H1 (cell line): ENCODE results near the gene RASD1. TPM values are rescaled to one million over a fixed set of nuclear protein-coding genes. Genes with fewer than 3 reads are reported as not detected.

Source experiments
- CTCF ChIA-PET: fragments of 300-600 bp; sonication (Branson Sonifier 250); formaldehyde crosslinking; loops from one replicate; lab custom pipeline; 2021; ENCODE audit not compliant: partially characterized antibody; lab: Charles Lee
- POLR2A ChIA-PET: fragments of 300-600 bp; sonication (Branson Sonifier 250); formaldehyde crosslinking; loops from one replicate; lab custom pipeline; 2021; ENCODE audit warnings: inconsistent platforms; ENCODE audit not compliant: partially characterized antibody; lab: Charles Lee
- DNase-seq, 2 experiments: peaks; one replicate each; pipeline versions ENCODE4 v3.0.0 to v3.0.0-alpha.2; 2010 to 2022; ENCODE audit warnings: low spot score in 2 of 2, low read depth in 1 of 2, mixed read lengths in 1 of 2
- FAIRE-seq: peaks from 2 replicates; lab custom pipeline; 2011; peaks lifted over from hg19 to GRCh38; lab: Jason Lieb, UNC
- H2AFZ ChIP-seq: 2 replicates; pipeline ENCODE4 v1.8.1; 2012; ENCODE audit warnings: low read length, inconsistent platforms
- H2AK5ac ChIP-seq: 2 replicates; pipeline ENCODE4 v1.6.1; 2013; ENCODE audit warnings: low read depth, low read length
- H2BK120ac ChIP-seq: replicated peaks from 2 replicates; pipeline ENCODE3; 2013; ENCODE audit warnings: low read depth, low read length, inconsistent platforms
- H2BK12ac ChIP-seq: 2 replicates; pipeline ENCODE4 v1.6.1; 2013; ENCODE audit warnings: low read depth, low read length
- H2BK15ac ChIP-seq: 2 replicates; pipeline ENCODE4 v1.6.1; 2013; ENCODE audit warnings: low read length
- H2BK20ac ChIP-seq: 2 replicates; pipeline ENCODE4 v1.6.1; 2013; ENCODE audit warnings: low read length
- H2BK5ac ChIP-seq: 2 replicates; pipeline ENCODE4 v1.6.1; 2013; ENCODE audit warnings: low read depth, low read length
- H3K14ac ChIP-seq: 2 replicates; pipeline ENCODE4 v1.6.1; 2013; ENCODE audit warnings: inconsistent platforms; ENCODE audit not compliant: insufficient read length
- H3K18ac ChIP-seq: 2 replicates; pipeline ENCODE4 v1.6.1; 2013; ENCODE audit warnings: low read length; ENCODE audit errors: extremely low read depth
- H3K23ac ChIP-seq: 2 replicates; pipeline ENCODE4 v1.6.1; 2013; ENCODE audit warnings: inconsistent platforms; ENCODE audit not compliant: insufficient read length
- H3K23me2 ChIP-seq: 2 replicates; pipeline ENCODE4 v1.6.1; 2013; ENCODE audit warnings: low read depth, low read length
- H3K27ac ChIP-seq: 2 replicates; pipeline ENCODE4 v1.6.1; 2011; ENCODE audit warnings: low read depth, low read length, inconsistent platforms
- H3K27me3 ChIP-seq, 4 experiments: replicated peaks in 1 of 4; 1 replicate in 1 of 4; 2 replicates in 3 of 4; pipeline versions ENCODE4 v1.6.1 to v1.8.1; 2011 to 2013; ENCODE audit warnings: low read length in 3 of 4, mild to moderate bottlenecking in 3 of 4, inconsistent platforms in 2 of 4, mixed read lengths in 2 of 4, moderate library complexity in 1 of 4; ENCODE audit not compliant: control insufficient read depth in 3 of 4, insufficient read depth in 3 of 4; ENCODE audit errors: extremely low read depth in 1 of 4
- H3K36me3 ChIP-seq, 4 experiments: 2 replicates each; pipeline versions ENCODE4 v1.6.1 to v1.8.1; 2011 to 2013; ENCODE audit warnings: mild to moderate bottlenecking in 4 of 4, low read length in 3 of 4, moderate library complexity in 2 of 4, control low read depth in 1 of 4, inconsistent platforms in 1 of 4; ENCODE audit not compliant: insufficient read depth in 4 of 4, control insufficient read depth in 2 of 4
- H3K4ac ChIP-seq: replicated peaks from 2 replicates; pipeline ENCODE3; 2013; ENCODE audit warnings: low read length, low read depth, mixed read lengths, inconsistent platforms; ENCODE audit not compliant: insufficient read length
- H3K4me1 ChIP-seq, 4 experiments: replicated peaks in 1 of 4; 1 replicate in 1 of 4; 2 replicates in 3 of 4; pipeline versions ENCODE4 v1.6.1 to v1.8.1; 2011 to 2013; ENCODE audit warnings: low read length in 3 of 4, inconsistent platforms in 2 of 4, mixed read lengths in 1 of 4; ENCODE audit not compliant: insufficient read depth in 4 of 4, control insufficient read depth in 3 of 4
- H3K4me2 ChIP-seq, 2 experiments: 2 replicates each; pipeline versions ENCODE4 v1.6.1 to v1.8.1; 2011 to 2013; ENCODE audit warnings: low read depth in 2 of 2, low read length in 2 of 2, control low read depth in 1 of 2, inconsistent platforms in 1 of 2, mild to moderate bottlenecking in 1 of 2; ENCODE audit not compliant: insufficient read depth in 1 of 2
- H3K4me3 ChIP-seq, 4 experiments: fragments of 200-600, 300-600 bp in 1 of 4; sonication (generic), shearing (Covaris generic), sonication (Bioruptor Twin) in 1 of 4; 2 replicates each; pipeline versions ENCODE4 v1.5.1 to v1.8.1; 2011 to 2016; ENCODE audit warnings: low read length in 4 of 4, low read depth in 3 of 4, control low read depth in 2 of 4, inconsistent platforms in 2 of 4, mild to moderate bottlenecking in 2 of 4, mixed read lengths in 1 of 4, moderate library complexity in 1 of 4; ENCODE audit not compliant: insufficient read depth in 2 of 4; ENCODE audit errors: extremely low read depth in 1 of 4
- H3K56ac ChIP-seq: replicated peaks from 2 replicates; pipeline ENCODE3; 2013; ENCODE audit warnings: low read depth, mild to moderate bottlenecking, mixed read lengths, low read length, inconsistent platforms; ENCODE audit not compliant: insufficient read length
- H3K79me1 ChIP-seq: 2 replicates; pipeline ENCODE4 v1.6.1; 2013; ENCODE audit warnings: low read depth, low read length, control low read depth
- H3K79me2 ChIP-seq, 2 experiments: 2 replicates each; pipeline versions ENCODE4 v1.6.1 to v1.8.1; 2012 to 2013; ENCODE audit warnings: low read length in 2 of 2, mild to moderate bottlenecking in 2 of 2, inconsistent platforms in 1 of 2; ENCODE audit not compliant: insufficient read depth in 2 of 2, control insufficient read depth in 1 of 2
- H3K9ac ChIP-seq, 4 experiments: replicated peaks in 1 of 4; 1 replicate in 1 of 4; 2 replicates in 3 of 4; pipeline versions ENCODE4 v1.6.1 to v1.8.1; 2011 to 2013; ENCODE audit warnings: low read depth in 3 of 4, low read length in 3 of 4, control low read depth in 2 of 4, mild to moderate bottlenecking in 2 of 4, moderate library complexity in 2 of 4, inconsistent platforms in 1 of 4; ENCODE audit errors: extremely low read depth in 1 of 4
- H3K9me3 ChIP-seq, 2 experiments: 2 replicates each; pipeline versions ENCODE4 v1.6.1 to v1.8.1; 2012 to 2013; ENCODE audit warnings: mild to moderate bottlenecking in 2 of 2, moderate library complexity in 2 of 2, control low read depth in 1 of 2, inconsistent platforms in 1 of 2, low read depth in 1 of 2, low read length in 1 of 2, mixed read lengths in 1 of 2; ENCODE audit not compliant: insufficient read depth in 2 of 2
- H4K20me1 ChIP-seq, 2 experiments: replicated peaks in 1 of 2; 2 replicates each; pipeline versions ENCODE3 to v1.8.1; 2011 to 2013; ENCODE audit warnings: inconsistent platforms in 2 of 2, low read length in 2 of 2, mild to moderate bottlenecking in 1 of 2; ENCODE audit not compliant: insufficient read depth in 2 of 2, control insufficient read depth in 1 of 2
- H4K5ac ChIP-seq: 2 replicates; pipeline ENCODE4 v1.6.1; 2013; ENCODE audit warnings: low read length, low read depth, mixed read lengths, inconsistent platforms; ENCODE audit not compliant: insufficient read length
- H4K8ac ChIP-seq: 2 replicates; pipeline ENCODE4 v1.8.0; 2013; ENCODE audit warnings: mild to moderate bottlenecking, moderate library complexity, low read length, inconsistent platforms; ENCODE audit not compliant: insufficient read depth; ENCODE audit errors: extremely low read depth
- H4K91ac ChIP-seq: replicated peaks from 2 replicates; pipeline ENCODE3; 2013; ENCODE audit warnings: low read length, mixed read lengths, inconsistent platforms; ENCODE audit not compliant: insufficient read length
- ASH2L ChIP-seq: fragments of 200-600, 300-600 bp; sonication (generic); IDR thresholded peaks from one replicate; pipeline ENCODE4 v1.7.1; 2017; ENCODE audit warnings: low read length
- BACH1 ChIP-seq: IDR thresholded peaks from 2 replicates; pipeline ENCODE4 v1.6.1; 2012; ENCODE audit warnings: low read length, improper control_type of control experiment
- E2F6 ChIP-seq: IDR thresholded peaks from 2 replicates; pipeline ENCODE4 v1.6.1; 2012; ENCODE audit warnings: inconsistent platforms
- GABPA ChIP-seq: IDR thresholded peaks from 2 replicates; pipeline ENCODE4 v1.6.1; 2011; ENCODE audit warnings: mild to moderate bottlenecking, low read length, moderate library complexity, borderline replicate concordance; ENCODE audit not compliant: insufficient read depth
- KDM1A ChIP-seq: fragments of 200-600, 300-600 bp; sonication (generic); IDR thresholded peaks from 2 replicates; pipeline ENCODE4 v1.7.1; 2016; ENCODE audit warnings: mild to moderate bottlenecking, low read length, borderline replicate concordance
- KDM5A ChIP-seq: fragments of 200-600 bp; IDR thresholded peaks from 2 replicates; pipeline ENCODE4 v1.7.1; 2012; ENCODE audit warnings: mild to moderate bottlenecking, low read length, inconsistent platforms, mixed read lengths
- MAFK ChIP-seq: IDR thresholded peaks from 2 replicates; pipeline ENCODE4 v1.6.1; 2012; ENCODE audit warnings: low read depth, mild to moderate bottlenecking, improper control_type of control experiment, low read length
- NANOG ChIP-seq: IDR thresholded peaks from 2 replicates; pipeline ENCODE4 v1.6.1; 2011; ENCODE audit warnings: low read length, low read depth, mild to moderate bottlenecking, inconsistent platforms; ENCODE audit not compliant: insufficient read depth, poor library complexity, severe bottlenecking
- PHF8 ChIP-seq: fragments of 200-600 bp; sonication (generic); conservative IDR thresholded peaks from 2 replicates; pipeline ENCODE4 v1.7.1; 2012; ENCODE audit warnings: low read depth, mild to moderate bottlenecking, inconsistent platforms, low read length, moderate library complexity
- SRF ChIP-seq: IDR thresholded peaks from 2 replicates; pipeline ENCODE4 v1.6.1; 2011; ENCODE audit warnings: mild to moderate bottlenecking, low read depth, low read length, moderate library complexity
- SUZ12 ChIP-seq: fragments of 200-600 bp; sonication (generic); IDR thresholded peaks from 2 replicates; pipeline ENCODE4 v1.6.1; 2012; ENCODE audit warnings: mild to moderate bottlenecking, inconsistent platforms, low read length, moderate library complexity, mixed read lengths
- TAF7 ChIP-seq: optimal IDR thresholded peaks from 2 replicates; pipeline ENCODE3; 2011; ENCODE audit warnings: low read depth, mild to moderate bottlenecking, inconsistent platforms, low read length, moderate library complexity, borderline replicate concordance
- ZNF274 ChIP-seq: IDR thresholded peaks from 2 replicates; pipeline ENCODE4 v1.7.0; 2012; ENCODE audit warnings: low read length, borderline replicate concordance; ENCODE audit errors: extremely low read depth
- WGBS, 2 experiments: shearing (Covaris generic) in 1 of 2; methylation state at CpG; one replicate each; pipeline versions ENCODE4 v1.1.6 to v1.1.7; 2013 to 2015; ENCODE audit warnings: low lambda C conversion rate in 2 of 2, mixed read lengths in 2 of 2, inconsistent platforms in 1 of 2, low coverage in 1 of 2, missing lambda C conversion rate in 1 of 2; ENCODE audit not compliant: insufficient replicate concordance in 2 of 2, insufficient coverage in 1 of 2, insufficient read length in 1 of 2; ENCODE audit errors: extremely low coverage in 1 of 2, missing lambda C conversion rate in 1 of 2; 5-methylcytosine and 5-hydroxymethylcytosine counted together
- polyA plus RNA-seq, 7 experiments: library from polyadenylated mRNA; depleted of rRNA in 3 of 7; stranded (reverse) in 5 of 7; unstranded in 2 of 7; fragments of >200 nt in 5 of 7; fragments of 200-250 nt in 2 of 7; gene quantifications; 1 replicate in 5 of 7; 2 replicates in 1 of 7; 4 replicates in 1 of 7; pipeline versions ENCODE4 v1.2.1 to v1.2.3, GENCODE V29; 2011 to 2013; ENCODE audit warnings: missing spikeins in 2 of 7, mixed read lengths in 2 of 7
- total RNA-seq: library from RNA; stranded (reverse); fragmentation: NEBNext Ultra II Directional; extraction: Animal tissue kit (Norgen Biotek cat#: 25700); gene quantifications from 2 replicates; pipeline ENCODE4 v1.2.1, GENCODE V29; 2021

The RASD1 gene
- total and polyA plus RNA-seq, 2 of the 8 experiments (the other 6 are each of a cell fraction or from before 2014, with no cell fraction given): 2.3 to 2.6 TPM

- no peak overlapping the region for H3K56ac ChIP-seq
- no peak overlapping the region for H2BK15ac ChIP-seq
- no peak for DNase-seq
- no peaks in the 10 kb centered on the region for H3K79me1 ChIP-seq
- 93% methylated on average over 12 of the region's 17 CpGs; no CpG with 5 or more reads in 1 of the 2 experiments for WGBS, 2 experiments
- H3K14ac ChIP-seq: no peak overlapping the region
- H4K8ac ChIP-seq: no peak overlapping the region
- H3K4me2 ChIP-seq: no peak overlapping the region
- H3K79me2 ChIP-seq: no peaks in the 10 kb centered on the region
- ChIA-PET POLR2A (interaction anchor here (0.7 to 0.9 kb wide), 2 partner anchors 11 to 194 kb away, joined by 3 to 4 read pairs; partner anchors contain the start of gene RASD1), CTCF (interaction anchor here (0.6 to 5.1 kb wide), 9 partner anchors 10 to 152 kb away, joined by 3 to 40 read pairs (median 6); partner anchors contain the start of gene RASD1)
- no peak overlapping the region for H4K5ac ChIP-seq
- no peak overlapping the region for H3K9ac ChIP-seq
- H2BK20ac ChIP-seq: no peak overlapping the region
- H3K9me3 ChIP-seq: no peaks in the 10 kb centered on the region
- no peak overlapping the region for H2BK5ac ChIP-seq
- no peak for FAIRE-seq
- H3K18ac ChIP-seq: no peak overlapping the region
- H3K4me1 ChIP-seq: peaks cover 0 to 2% (median 0%) of the 10 kb centered on the region in 4 experiments; a peak in 1 of 7 replicates
- H3K4ac ChIP-seq: no peak overlapping the region
- no peaks in the 10 kb centered on the region for H3K36me3 ChIP-seq
- no peak overlapping the region for H2BK120ac ChIP-seq
- H4K91ac ChIP-seq: no peak overlapping the region
- no peak overlapping the region for H2AFZ ChIP-seq
- no peaks in the 10 kb centered on the region; a peak in 1 of 7 replicates for H3K27me3 ChIP-seq
- no peak overlapping the region for H3K23ac ChIP-seq
- H3K4me3 ChIP-seq: no peak overlapping the region
- no peak overlapping the region for H2AK5ac ChIP-seq
- no peaks in the 10 kb centered on the region for H3K23me2 ChIP-seq
- peaks cover 0 to 2% of the 10 kb centered on the region in 2 experiments for H4K20me1 ChIP-seq
- no peak overlapping the region for H3K27ac ChIP-seq
- no peak overlapping the region for H2BK12ac ChIP-seq
- TF ChIP-seq KDM1A (no peak), MAFK (no peak), NANOG (no peak), E2F6 (no peak), GABPA (no peak), KDM5A (no peak), ZNF274 (no peak), PHF8 (no peak), SRF (no peak), BACH1 (no peak), TAF7 (no peak), SUZ12 (no peak), ASH2L (no peak)
These were observed 10.8 kb upstream of the RASD1 start for GRCh38 chr17:17506893-17507464.
